ENCODE data around the gene DNAJC1.

DNA sequence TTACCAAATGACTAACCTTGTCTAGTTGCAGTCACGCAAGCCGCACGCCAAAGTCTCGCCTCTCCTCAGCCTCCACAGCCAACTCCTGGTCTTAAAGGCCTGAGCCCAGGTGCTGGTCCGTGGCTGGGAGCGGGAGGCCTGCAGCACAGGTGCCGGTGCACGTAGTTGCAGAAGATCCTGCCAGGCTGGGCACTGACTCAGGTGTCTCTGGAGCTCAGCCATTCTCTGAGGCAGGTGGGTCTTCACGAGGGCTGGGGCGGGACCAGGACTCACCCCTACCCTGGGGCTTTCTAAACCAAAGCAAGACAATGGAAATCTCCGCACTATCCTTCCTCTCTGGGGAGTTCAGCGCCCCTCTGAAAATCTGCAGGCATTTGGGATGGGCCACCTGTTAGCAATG, 253.1 kb downstream of the DNAJC1 start:
- TF ChIP-seq, protein P1, sequence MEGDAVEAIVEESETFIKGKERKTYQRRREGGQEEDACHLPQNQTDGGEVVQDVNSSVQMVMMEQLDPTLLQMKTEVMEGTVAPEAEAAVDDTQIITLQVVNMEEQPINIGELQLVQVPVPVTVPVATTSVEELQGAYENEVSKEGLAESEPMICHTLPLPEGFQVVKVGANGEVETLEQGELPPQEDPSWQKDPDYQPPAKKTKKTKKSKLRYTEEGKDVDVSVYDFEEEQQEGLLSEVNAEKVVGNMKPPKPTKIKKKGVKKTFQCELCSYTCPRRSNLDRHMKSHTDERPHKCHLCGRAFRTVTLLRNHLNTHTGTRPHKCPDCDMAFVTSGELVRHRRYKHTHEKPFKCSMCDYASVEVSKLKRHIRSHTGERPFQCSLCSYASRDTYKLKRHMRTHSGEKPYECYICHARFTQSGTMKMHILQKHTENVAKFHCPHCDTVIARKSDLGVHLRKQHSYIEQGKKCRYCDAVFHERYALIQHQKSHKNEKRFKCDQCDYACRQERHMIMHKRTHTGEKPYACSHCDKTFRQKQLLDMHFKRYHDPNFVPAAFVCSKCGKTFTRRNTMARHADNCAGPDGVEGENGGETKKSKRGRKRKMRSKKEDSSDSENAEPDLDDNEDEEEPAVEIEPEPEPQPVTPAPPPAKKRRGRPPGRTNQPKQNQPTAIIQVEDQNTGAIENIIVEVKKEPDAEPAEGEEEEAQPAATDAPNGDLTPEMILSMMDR (IDR thresholded peaks at IDR 0.05), result no peak
- TF ChIP-seq POLR2A (IDR thresholded peaks at IDR 0.05), result no peak
